Thymus (tissue), 11 donors: ENCODE results near the gene CDH1. TPM values are rescaled to one million over a fixed set of nuclear protein-coding genes. Genes with fewer than 3 reads are reported as not detected.

ENCODE experiments used
- DNase-seq, 9 donors: peaks; one replicate each; pipeline ENCODE4 v3.0.0-alpha.2; 2013; ENCODE audit warnings: low spot score in 9 of 9, low read depth in 6 of 9, missing footprints in 1 of 9
- H3K27ac ChIP-seq, 2 donors: one replicate each; pipeline ENCODE4 v1.5.1; 2013; ENCODE audit warnings: control low read depth in 1 of 2, low read depth in 1 of 2, low read length in 1 of 2, mild to moderate bottlenecking in 1 of 2, moderate library complexity in 1 of 2
- H3K27me3 ChIP-seq, 2 donors: one replicate each; pipeline ENCODE4 v1.5.1; 2013; ENCODE audit warnings: low read length in 1 of 2; ENCODE audit not compliant: control insufficient read depth in 2 of 2, insufficient read depth in 1 of 2
- H3K36me3 ChIP-seq, 2 donors: one replicate each; pipeline ENCODE4 v1.5.1; 2013; ENCODE audit warnings: low read length in 1 of 2, mild to moderate bottlenecking in 1 of 2, moderate library complexity in 1 of 2; ENCODE audit not compliant: control insufficient read depth in 2 of 2, insufficient read depth in 2 of 2
- H3K4me1 ChIP-seq, 2 donors: one replicate each; pipeline ENCODE4 v1.5.1; 2013; ENCODE audit warnings: low read length in 2 of 2; ENCODE audit not compliant: control insufficient read depth in 2 of 2, insufficient read depth in 2 of 2
- H3K4me3 ChIP-seq, 2 donors: one replicate each; pipeline ENCODE4 v1.5.1; 2013; ENCODE audit warnings: low read length in 2 of 2, control low read depth in 1 of 2, mild to moderate bottlenecking in 1 of 2
- H3K9me3 ChIP-seq, 2 donors: one replicate each; pipeline ENCODE4 v1.5.1; 2013; ENCODE audit warnings: low read length in 1 of 2, mild to moderate bottlenecking in 1 of 2; ENCODE audit not compliant: control insufficient read depth in 2 of 2, insufficient read depth in 1 of 2
- WGBS: extraction: QIAGEN DNeasy Blood & Tissue Kit; methylation state at CpG from one replicate; pipeline ENCODE4 v1.1.7; 2013; 5-methylcytosine and 5-hydroxymethylcytosine counted together
- polyA plus RNA-seq: library from polyadenylated mRNA; stranded (reverse); fragments of 200-250 nt; gene quantifications from one replicate; pipeline ENCODE4 v1.2.3, GENCODE V29; 2013
- total RNA-seq: library from RNA; stranded (reverse); fragments of 120-200 nt; gene quantifications from one replicate; pipeline ENCODE4 v1.2.4, GENCODE V29; 2013
- donor health status: healthy.

The CDH1 gene
- total and polyA plus RNA-seq, 2 donors: 30.9 to 70.4 TPM

- Histone ChIP-seq H3K9me3 (peaks cover 0 to 3% of the 10 kb centered on the region in 2 donors), H3K27me3 (no peaks in the 10 kb centered on the region), H3K4me1 (peaks cover 33 to 90% of the 10 kb centered on the region in 2 donors), H3K27ac (peak overlapping the region in 1 of 2 donors; percentile 68), H3K4me3 (no peak overlapping the region), H3K36me3 (no peaks in the 10 kb centered on the region)
- peak in 1 of 9 donors; percentile 48 for DNase-seq
- 57% methylated on average over 6 of the region's 6 CpGs for WGBS
Observed at GRCh38 chr16:68778551-68779231, 41.6 kb downstream of the CDH1 start.

- H3K4me1 ChIP-seq: peaks cover 29 to 88% of the 10 kb centered on the region in 2 donors
- H3K27me3 ChIP-seq: no peaks in the 10 kb centered on the region
- WGBS: 98% methylated on average over 4 of the region's 4 CpGs
- no peak for DNase-seq
- peaks cover 0 to 7% of the 10 kb centered on the region in 2 donors for H3K9me3 ChIP-seq
- no peak overlapping the region for H3K4me3 ChIP-seq
- no peaks in the 10 kb centered on the region for H3K36me3 ChIP-seq
- peak overlapping the region in 1 of 2 donors; percentile 57 for H3K27ac ChIP-seq
Observed at GRCh38 chr16:68779891-68780290, 42.8 kb downstream of the CDH1 start.

- no peaks in the 10 kb centered on the region for H3K36me3 ChIP-seq
- peaks cover 24 to 78% of the 10 kb centered on the region in 2 donors for H3K4me1 ChIP-seq
- peaks cover 0 to 12% of the 10 kb centered on the region in 2 donors for H3K9me3 ChIP-seq
- H3K27me3 ChIP-seq: no peaks in the 10 kb centered on the region
- DNase-seq: no peak
- peak overlapping the region; percentile 93 to 99 for H3K27ac ChIP-seq
- peak overlapping the region in 1 of 2 donors; percentile 21 for H3K4me3 ChIP-seq
- WGBS: 47% methylated on average over 1 of the region's 1 CpG
Observed at GRCh38 chr16:68781784-68782183, 44.7 kb downstream of the CDH1 start.

GRCh38 chr16:68782198-68783174 is 45.4 kb downstream of the CDH1 start:
- H3K4me3 ChIP-seq: peak overlapping the region in 1 of 2 donors; percentile 21
- peaks cover 0 to 12% of the 10 kb centered on the region in 2 donors for H3K9me3 ChIP-seq
- DNase-seq: peak; percentile 52 to 92 (median 76)
- H3K4me1 ChIP-seq: peaks cover 21 to 75% of the 10 kb centered on the region in 2 donors
- no peaks in the 10 kb centered on the region for H3K36me3 ChIP-seq
- WGBS: 49% methylated on average over 16 of the region's 16 CpGs
- H3K27ac ChIP-seq: peak overlapping the region; percentile 93 to 99
- no peaks in the 10 kb centered on the region for H3K27me3 ChIP-seq

- no peak overlapping the region for H3K4me3 ChIP-seq
- no peak overlapping the region for H3K27ac ChIP-seq
- H3K36me3 ChIP-seq: no peaks in the 10 kb centered on the region
- H3K27me3 ChIP-seq: no peaks in the 10 kb centered on the region
- WGBS: 96% methylated on average over 5 of the region's 5 CpGs
- peaks cover 0 to 12% of the 10 kb centered on the region in 2 donors for H3K9me3 ChIP-seq
- H3K4me1 ChIP-seq: peaks cover 21 to 62% of the 10 kb centered on the region in 2 donors
- no peak for DNase-seq
Observed at GRCh38 chr16:68784226-68784625, 47.1 kb downstream of the CDH1 start.

- no peak for DNase-seq
- H3K4me3 ChIP-seq: no peak overlapping the region
- H3K4me1 ChIP-seq: peaks cover 21 to 58% of the 10 kb centered on the region in 2 donors
- no peak overlapping the region for H3K27ac ChIP-seq
- WGBS: 98% methylated on average over 2 of the region's 2 CpGs
- no peaks in the 10 kb centered on the region for H3K27me3 ChIP-seq
- no peaks in the 10 kb centered on the region for H3K36me3 ChIP-seq
- H3K9me3 ChIP-seq: peaks cover 0 to 12% of the 10 kb centered on the region in 2 donors
Observed at GRCh38 chr16:68784721-68785120, 47.6 kb downstream of the CDH1 start.

- Histone ChIP-seq H3K27me3 (no peaks in the 10 kb centered on the region), H3K4me1 (peaks cover 20 to 58% of the 10 kb centered on the region in 2 donors), H3K9me3 (peaks cover 0 to 9% of the 10 kb centered on the region in 2 donors), H3K36me3 (no peaks in the 10 kb centered on the region), H3K4me3 (no peak overlapping the region), H3K27ac (peak overlapping the region in 1 of 2 donors; percentile 55)
- DNase-seq: no peak
- 96% methylated on average over 3 of the region's 3 CpGs for WGBS
Observed at GRCh38 chr16:68785715-68786114, 48.6 kb downstream of the CDH1 start.

GRCh38 chr16:68786685-68787418 is 49.8 kb downstream of the CDH1 start:
- H3K27ac ChIP-seq: peak overlapping the region; percentile 33 to 52

More at GRCh38 chr16:68786685-68787418, 49.8 kb downstream of the CDH1 start:
- 82% methylated on average over 7 of the region's 7 CpGs for WGBS
- H3K27me3 ChIP-seq: no peaks in the 10 kb centered on the region
- H3K36me3 ChIP-seq: no peaks in the 10 kb centered on the region
- peaks cover 9 to 51% of the 10 kb centered on the region in 2 donors for H3K4me1 ChIP-seq
- DNase-seq: peak in 1 of 9 donors; percentile 30
- no peak overlapping the region for H3K4me3 ChIP-seq
- peaks cover 0 to 9% of the 10 kb centered on the region in 2 donors for H3K9me3 ChIP-seq
